ENCODE data around the gene DENND5B.

DNA sequence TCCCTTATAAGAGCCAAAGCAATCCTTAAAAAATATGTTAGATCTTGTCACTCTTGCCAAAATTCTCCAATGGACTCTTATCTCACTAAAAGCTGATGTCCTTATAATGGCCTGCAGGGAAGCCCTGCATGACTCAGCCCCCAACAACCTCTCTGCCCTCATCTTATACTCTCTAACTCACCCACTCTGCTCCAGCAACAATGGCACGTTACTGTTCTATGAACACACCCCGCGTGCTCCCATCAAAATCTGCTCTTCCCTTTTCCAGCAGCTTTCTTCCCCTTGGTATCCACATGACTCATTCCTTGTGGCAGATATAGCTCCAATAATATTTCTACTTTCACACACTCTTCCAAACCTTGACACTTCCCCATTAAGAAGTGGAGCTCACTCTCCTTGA is 108.1 kb downstream of the DENND5B start:
- TF ChIP-seq, protein P1, sequence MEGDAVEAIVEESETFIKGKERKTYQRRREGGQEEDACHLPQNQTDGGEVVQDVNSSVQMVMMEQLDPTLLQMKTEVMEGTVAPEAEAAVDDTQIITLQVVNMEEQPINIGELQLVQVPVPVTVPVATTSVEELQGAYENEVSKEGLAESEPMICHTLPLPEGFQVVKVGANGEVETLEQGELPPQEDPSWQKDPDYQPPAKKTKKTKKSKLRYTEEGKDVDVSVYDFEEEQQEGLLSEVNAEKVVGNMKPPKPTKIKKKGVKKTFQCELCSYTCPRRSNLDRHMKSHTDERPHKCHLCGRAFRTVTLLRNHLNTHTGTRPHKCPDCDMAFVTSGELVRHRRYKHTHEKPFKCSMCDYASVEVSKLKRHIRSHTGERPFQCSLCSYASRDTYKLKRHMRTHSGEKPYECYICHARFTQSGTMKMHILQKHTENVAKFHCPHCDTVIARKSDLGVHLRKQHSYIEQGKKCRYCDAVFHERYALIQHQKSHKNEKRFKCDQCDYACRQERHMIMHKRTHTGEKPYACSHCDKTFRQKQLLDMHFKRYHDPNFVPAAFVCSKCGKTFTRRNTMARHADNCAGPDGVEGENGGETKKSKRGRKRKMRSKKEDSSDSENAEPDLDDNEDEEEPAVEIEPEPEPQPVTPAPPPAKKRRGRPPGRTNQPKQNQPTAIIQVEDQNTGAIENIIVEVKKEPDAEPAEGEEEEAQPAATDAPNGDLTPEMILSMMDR (IDR thresholded peaks at IDR 0.05), result no peak
- TF ChIP-seq POLR2A (IDR thresholded peaks at IDR 0.05), result no peak

Measured in lower leg skin (tissue), 3 donors.